Mucosa of rectum (tissue), 2 donors: Measurements from ENCODE around the gene C1orf198.

Experiments
- H3K27ac ChIP-seq, 2 donors: one replicate each; pipeline ENCODE4 v1.7.0; 2013; ENCODE audit warnings: inconsistent platforms in 2 of 2, low read depth in 2 of 2, low read length in 2 of 2
- H3K27me3 ChIP-seq, 2 donors: one replicate each; pipeline ENCODE4 v1.7.0; 2013; ENCODE audit warnings: low read length in 2 of 2; ENCODE audit not compliant: control insufficient read depth in 2 of 2, insufficient read depth in 2 of 2
- H3K36me3 ChIP-seq, 2 donors: one replicate each; pipeline ENCODE4 v1.7.0; 2013; ENCODE audit warnings: low read length in 2 of 2; ENCODE audit not compliant: control insufficient read depth in 2 of 2, insufficient read depth in 2 of 2
- H3K4me1 ChIP-seq, 2 donors: one replicate each; pipeline ENCODE4 v1.7.0; 2013; ENCODE audit warnings: low read length in 2 of 2, mild to moderate bottlenecking in 1 of 2; ENCODE audit not compliant: control insufficient read depth in 2 of 2, insufficient read depth in 2 of 2
- H3K4me3 ChIP-seq, 2 donors: one replicate each; pipeline ENCODE4 v1.7.0; 2013; ENCODE audit warnings: low read length in 2 of 2
- H3K9ac ChIP-seq, 2 donors: one replicate each; pipeline ENCODE4 v1.7.0; 2013; ENCODE audit warnings: low read length in 2 of 2, low read depth in 1 of 2, mild to moderate bottlenecking in 1 of 2
- H3K9me3 ChIP-seq, 2 donors: one replicate each; pipeline ENCODE4 v1.7.0; 2013; ENCODE audit warnings: low read length in 2 of 2; ENCODE audit not compliant: control insufficient read depth in 2 of 2
- donor health status: healthy.
- donor health status: Normal muscosa, but diverticular disease.

C1orf198 gene

DNA sequence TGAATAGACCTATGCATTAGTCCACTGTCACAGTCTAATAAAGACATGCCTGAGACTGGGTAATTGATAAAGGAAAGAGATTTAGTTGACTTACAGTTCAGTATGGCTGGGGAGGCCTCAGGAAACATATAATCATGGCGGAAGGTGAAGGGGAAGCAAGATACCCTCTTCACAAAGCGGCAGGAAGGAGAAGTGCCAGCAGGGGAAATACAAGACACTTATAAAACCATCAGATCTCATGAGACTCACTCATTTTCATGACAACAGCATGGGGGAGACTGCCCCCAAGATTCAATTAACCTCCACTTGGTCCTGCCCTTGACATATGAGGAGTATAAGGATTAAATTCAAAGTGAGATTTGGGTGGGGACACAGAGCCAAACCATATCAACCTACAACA, 61.8 kb downstream of the C1orf198 start:
- H3K9ac ChIP-seq: no peak overlapping the region
- H3K27ac ChIP-seq: no peak overlapping the region
- no peaks in the 10 kb centered on the region for H3K4me1 ChIP-seq
- no peak overlapping the region for H3K4me3 ChIP-seq
- no peaks in the 10 kb centered on the region for H3K36me3 ChIP-seq
- no peaks in the 10 kb centered on the region for H3K27me3 ChIP-seq
- no peaks in the 10 kb centered on the region for H3K9me3 ChIP-seq

DNA sequence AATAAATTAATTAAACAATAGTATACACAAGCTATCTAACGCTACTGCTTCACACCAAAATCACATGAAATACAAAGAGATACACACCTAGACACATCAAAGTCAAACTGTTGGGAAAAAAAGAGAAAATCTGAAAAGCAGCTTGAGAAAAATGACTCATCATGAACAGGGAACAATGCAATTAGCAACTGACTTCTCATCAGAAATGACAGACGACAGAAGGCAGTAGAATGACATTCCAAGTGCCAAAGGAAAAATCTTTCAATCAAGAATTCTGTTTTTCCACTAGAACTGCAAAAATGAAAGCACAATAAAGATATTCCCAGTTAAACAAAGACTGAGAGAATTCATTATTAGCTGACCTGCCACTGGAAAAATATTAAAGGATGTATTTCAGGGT, 63.9 kb downstream of the C1orf198 start:
- H3K36me3 ChIP-seq: peaks cover 0 to 3% of the 10 kb centered on the region in 2 donors
- no peak overlapping the region for H3K9ac ChIP-seq
- H3K9me3 ChIP-seq: no peaks in the 10 kb centered on the region
- H3K27ac ChIP-seq: no peak overlapping the region
- H3K4me3 ChIP-seq: no peak overlapping the region
- H3K27me3 ChIP-seq: no peaks in the 10 kb centered on the region
- no peaks in the 10 kb centered on the region for H3K4me1 ChIP-seq

DNA sequence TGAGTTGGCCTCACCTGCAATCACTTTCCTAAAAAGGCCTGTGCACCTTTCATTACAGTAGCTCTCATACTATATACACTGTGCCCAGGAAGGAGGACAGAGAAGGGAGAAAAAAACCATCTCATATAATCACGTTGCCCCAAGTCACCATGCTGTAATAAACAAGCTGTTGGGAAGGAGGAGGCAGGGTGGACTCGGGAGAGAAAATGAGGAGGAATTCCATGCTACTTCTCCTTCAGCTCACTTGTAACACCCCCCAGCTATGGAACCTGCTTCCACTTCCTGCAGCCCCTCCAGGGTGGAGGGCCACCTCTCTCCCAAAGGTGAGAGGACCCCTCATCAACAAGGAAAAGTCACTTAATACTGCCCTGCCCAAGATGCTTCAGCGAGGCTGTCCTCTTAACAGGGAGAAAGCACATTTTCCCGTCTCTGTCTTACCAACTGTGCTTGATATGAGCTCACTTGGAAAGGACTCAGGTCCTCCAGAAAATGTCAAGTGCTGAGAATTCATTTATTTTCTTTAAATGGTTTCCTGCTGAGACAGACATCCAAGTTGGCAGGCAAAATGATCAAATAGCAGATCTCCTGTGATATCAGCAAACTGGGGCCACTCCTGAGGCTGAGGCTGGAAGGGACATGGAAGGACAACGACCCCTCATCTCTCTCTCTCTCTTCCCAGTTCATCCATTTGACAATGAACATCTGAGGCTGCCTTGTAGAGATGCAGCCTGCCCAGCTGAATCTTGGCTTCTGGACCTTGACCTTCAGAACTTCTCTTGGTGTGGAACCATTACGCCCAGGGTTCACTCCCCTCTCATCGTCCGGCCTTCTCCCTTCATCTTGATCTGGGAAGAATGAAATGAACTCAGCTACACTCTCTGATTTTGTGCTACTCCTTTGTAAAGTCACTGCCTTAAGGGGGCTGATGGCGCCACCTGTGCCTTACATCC, 67.2 kb downstream of the C1orf198 start:
- no peak overlapping the region for H3K27ac ChIP-seq
- H3K27me3 ChIP-seq: no peaks in the 10 kb centered on the region
- H3K4me1 ChIP-seq: no peaks in the 10 kb centered on the region
- peaks cover 0 to 3% of the 10 kb centered on the region in 2 donors for H3K36me3 ChIP-seq
- H3K9me3 ChIP-seq: no peaks in the 10 kb centered on the region
- no peak overlapping the region for H3K4me3 ChIP-seq
- H3K9ac ChIP-seq: no peak overlapping the region

DNA sequence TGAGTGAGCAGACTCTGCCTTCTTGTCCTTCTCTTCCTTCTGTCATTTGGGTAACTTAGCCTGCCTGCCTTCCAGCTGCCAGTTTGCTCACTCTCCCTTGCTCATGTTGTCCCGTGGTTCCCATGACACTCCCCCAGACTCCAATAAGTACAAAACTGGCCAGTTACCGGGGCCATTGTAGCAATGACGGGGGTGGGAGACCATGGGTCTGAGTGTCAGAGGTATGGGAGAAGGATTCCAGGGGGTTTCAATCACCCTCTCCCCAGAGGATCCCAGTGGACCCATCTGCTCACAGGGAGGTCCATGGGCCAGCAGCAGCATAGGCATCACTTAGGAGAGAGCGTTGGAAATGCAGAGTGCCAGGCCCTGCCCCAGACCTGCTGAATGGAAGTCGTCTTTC, 69.8 kb downstream of the C1orf198 start:
- no peaks in the 10 kb centered on the region for H3K4me1 ChIP-seq
- H3K9me3 ChIP-seq: no peaks in the 10 kb centered on the region
- H3K27ac ChIP-seq: no peak overlapping the region
- H3K9ac ChIP-seq: no peak overlapping the region
- H3K36me3 ChIP-seq: peaks cover 0 to 3% of the 10 kb centered on the region in 2 donors
- H3K4me3 ChIP-seq: no peak overlapping the region
- no peaks in the 10 kb centered on the region for H3K27me3 ChIP-seq

DNA sequence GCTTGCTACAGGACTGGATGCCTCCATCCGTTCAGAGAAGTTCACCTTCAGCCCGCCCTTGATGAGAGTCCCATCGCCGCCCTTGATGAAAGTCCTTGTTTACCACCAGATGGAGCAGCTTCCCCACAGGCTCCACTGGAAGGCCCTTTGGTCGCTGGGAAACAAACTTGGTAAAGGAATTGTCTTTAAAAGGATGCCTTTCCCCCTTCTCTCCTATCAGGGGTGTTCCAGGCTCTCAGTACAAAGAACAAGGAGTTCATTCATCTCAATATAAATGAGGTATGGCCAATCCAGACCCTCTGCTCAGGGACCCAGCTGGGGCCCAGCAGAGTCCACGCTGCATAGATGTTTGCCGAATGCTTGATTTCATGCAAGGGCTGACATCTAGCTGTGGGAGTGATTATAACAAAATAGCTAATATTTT, 70.4 kb downstream of the C1orf198 start:
- H3K9ac ChIP-seq: no peak overlapping the region
- no peaks in the 10 kb centered on the region for H3K27me3 ChIP-seq
- no peaks in the 10 kb centered on the region for H3K4me1 ChIP-seq
- no peaks in the 10 kb centered on the region for H3K9me3 ChIP-seq
- H3K27ac ChIP-seq: no peak overlapping the region
- no peak overlapping the region for H3K4me3 ChIP-seq
- H3K36me3 ChIP-seq: peaks cover 0 to 3% of the 10 kb centered on the region in 2 donors

DNA sequence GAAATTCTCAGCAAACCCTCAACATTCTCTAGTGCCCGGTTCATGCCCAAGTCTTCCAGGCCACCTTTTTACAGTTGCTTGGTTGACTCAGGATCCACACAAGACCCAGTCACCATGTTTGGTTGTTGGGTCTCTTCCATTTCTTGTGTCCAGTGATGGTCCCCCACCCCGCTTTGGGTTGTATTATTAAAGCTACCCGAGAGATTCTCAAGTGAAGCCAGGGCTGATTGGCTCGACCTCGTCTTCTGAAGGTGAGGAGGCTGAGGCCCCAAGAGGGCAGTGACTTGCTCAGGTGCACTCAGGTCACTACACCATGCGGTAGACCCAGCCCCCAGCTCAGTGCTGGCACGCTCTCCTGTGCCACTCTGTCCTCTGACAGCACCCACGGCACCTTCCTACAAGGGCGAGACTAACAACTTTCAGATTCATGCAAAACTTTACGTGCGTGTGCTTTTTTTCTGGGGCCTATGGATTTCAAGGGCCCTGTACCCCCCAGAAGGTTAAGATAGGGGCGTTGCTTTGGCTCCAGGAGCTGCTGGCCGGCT, 70.9 kb downstream of the C1orf198 start:
- H3K4me1 ChIP-seq: no peaks in the 10 kb centered on the region
- H3K27me3 ChIP-seq: no peaks in the 10 kb centered on the region
- peaks cover 0 to 3% of the 10 kb centered on the region in 2 donors for H3K36me3 ChIP-seq
- no peak overlapping the region for H3K9ac ChIP-seq
- H3K9me3 ChIP-seq: no peaks in the 10 kb centered on the region
- H3K4me3 ChIP-seq: no peak overlapping the region
- no peak overlapping the region for H3K27ac ChIP-seq

DNA sequence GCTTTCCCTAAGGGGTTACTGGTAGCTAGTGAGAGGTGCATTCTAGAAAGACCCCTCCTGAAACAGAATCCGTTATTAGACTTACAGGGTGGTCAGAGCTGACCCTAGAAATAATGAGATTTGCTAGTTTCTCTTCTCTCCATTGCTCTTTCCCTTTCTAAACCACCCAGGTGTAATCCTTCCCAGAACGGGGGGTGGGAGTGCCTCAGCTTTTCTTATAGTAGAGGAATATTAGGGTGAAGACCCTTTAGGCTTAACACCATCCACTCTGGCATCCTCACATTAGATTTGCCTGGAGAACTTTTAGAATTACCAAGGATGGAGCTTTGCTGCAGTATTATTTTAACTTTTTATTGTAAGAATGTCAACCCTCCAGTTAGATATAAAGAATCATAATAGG, 71.7 kb downstream of the C1orf198 start:
- no peak overlapping the region for H3K9ac ChIP-seq
- no peaks in the 10 kb centered on the region for H3K4me1 ChIP-seq
- H3K4me3 ChIP-seq: no peak overlapping the region
- no peaks in the 10 kb centered on the region for H3K27me3 ChIP-seq
- no peaks in the 10 kb centered on the region for H3K9me3 ChIP-seq
- H3K27ac ChIP-seq: no peak overlapping the region
- peaks cover 0 to 3% of the 10 kb centered on the region in 2 donors for H3K36me3 ChIP-seq

DNA sequence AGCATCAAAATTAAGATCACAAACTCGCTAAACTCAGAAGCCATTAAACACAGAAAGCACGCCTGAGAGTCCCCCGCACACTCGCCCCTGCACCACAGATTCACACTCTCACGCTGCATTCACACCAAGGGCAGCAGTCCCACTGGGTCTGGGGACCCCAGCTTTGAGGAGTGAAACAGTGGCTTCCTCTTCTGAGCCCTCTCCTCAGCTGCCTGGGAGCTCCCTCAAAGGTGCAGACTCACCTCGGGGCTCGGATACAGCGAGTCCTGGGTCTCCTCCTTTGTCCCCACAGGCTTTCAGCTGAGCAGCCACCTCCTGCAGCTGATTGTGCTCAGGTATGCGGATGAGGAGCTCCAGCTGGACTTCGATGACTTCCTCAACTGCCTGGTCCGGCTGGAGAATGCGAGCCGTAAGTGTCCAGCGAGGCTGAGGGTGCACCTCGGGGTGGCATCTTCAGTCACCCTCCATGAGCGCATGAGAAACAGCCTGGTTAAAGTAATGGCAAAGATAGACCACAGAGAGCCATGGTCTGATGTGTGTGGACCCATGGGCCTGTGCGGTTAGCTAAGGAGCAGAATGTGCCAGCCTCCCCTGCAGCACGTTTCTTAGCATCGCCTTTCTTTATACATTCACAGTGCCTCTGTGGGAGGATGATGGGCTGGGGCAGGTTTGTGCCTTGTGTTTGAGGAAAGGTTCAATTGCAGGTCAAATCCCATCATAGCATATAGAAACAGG, 73.3 kb downstream of the C1orf198 start:
- Histone ChIP-seq H3K27me3 (no peaks in the 10 kb centered on the region), H3K9me3 (no peaks in the 10 kb centered on the region), H3K9ac (no peak overlapping the region)

DNA sequence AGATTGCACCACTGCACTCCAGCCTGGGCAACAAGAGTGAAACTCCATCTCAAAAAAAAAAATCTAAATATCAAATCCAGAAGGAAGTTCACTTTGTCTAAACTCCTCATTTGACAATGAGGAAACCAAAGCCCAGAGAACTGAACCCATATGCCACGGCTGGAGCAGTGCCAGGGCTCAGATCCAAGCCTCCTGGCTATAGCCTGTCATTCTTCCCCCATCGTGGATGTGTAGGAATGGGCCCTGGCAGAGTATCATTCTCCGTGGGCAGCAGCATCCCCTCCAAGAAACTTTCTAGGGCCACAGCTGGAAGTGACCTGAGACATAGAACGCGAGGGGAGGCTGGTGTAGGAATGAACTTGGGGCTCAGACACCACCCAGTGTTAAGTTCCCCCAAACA, 73.9 kb downstream of the C1orf198 start:
- H3K9me3 ChIP-seq: no peaks in the 10 kb centered on the region
- no peaks in the 10 kb centered on the region for H3K4me1 ChIP-seq
- H3K27me3 ChIP-seq: no peaks in the 10 kb centered on the region
- H3K36me3 ChIP-seq: peaks cover 0 to 4% of the 10 kb centered on the region in 2 donors
- H3K27ac ChIP-seq: no peak overlapping the region
- H3K4me3 ChIP-seq: no peak overlapping the region
- H3K9ac ChIP-seq: no peak overlapping the region

More for the DNA sequence above, 73.3 kb downstream of the C1orf198 start:
- peaks cover 0 to 4% of the 10 kb centered on the region in 2 donors for H3K36me3 ChIP-seq
- no peak overlapping the region for H3K27ac ChIP-seq
- H3K4me3 ChIP-seq: no peak overlapping the region
- H3K4me1 ChIP-seq: no peaks in the 10 kb centered on the region

DNA sequence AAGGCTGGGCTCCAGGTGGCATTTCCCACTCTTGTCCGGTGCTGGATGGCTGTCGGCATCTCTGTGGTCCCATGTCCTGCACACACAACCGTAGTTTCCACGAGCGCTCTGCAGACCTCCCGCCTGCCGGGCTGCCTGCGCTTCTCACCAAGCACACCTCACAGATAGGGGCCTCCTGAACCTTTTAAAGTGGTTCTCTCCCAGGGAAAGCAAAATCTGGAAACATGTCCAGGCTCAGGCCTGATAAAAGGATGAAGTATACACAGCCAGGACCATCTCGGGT, 74.9 kb downstream of the C1orf198 start:
- H3K4me1 ChIP-seq: no peaks in the 10 kb centered on the region
- no peaks in the 10 kb centered on the region for H3K9me3 ChIP-seq
- peaks cover 0 to 4% of the 10 kb centered on the region in 2 donors for H3K36me3 ChIP-seq

More for the DNA sequence above, 74.9 kb downstream of the C1orf198 start:
- Histone ChIP-seq H3K9ac (no peak overlapping the region), H3K27me3 (no peaks in the 10 kb centered on the region), H3K4me3 (no peak overlapping the region), H3K27ac (no peak overlapping the region)
